Right lobe of liver (tissue), 4 donors: ENCODE measurements around the gene WWC1.

ENCODE experiments used
- POLR2A ChIP-seq: fragments of 450-650 bp; IDR thresholded peaks from one replicate; pipeline ENCODE4 v1.6.1; 2017; ENCODE audit warnings: antibody characterized with exemption, mild to moderate bottlenecking
- TF ChIP-seq, protein P1 (sequence below), 4 donors: fragments of 200-600 bp in 3 of 4; fragments of 450-650 bp in 1 of 4; IDR thresholded peaks; one replicate each; pipeline versions ENCODE4 v1.5.1 to v1.8.0; 2016 to 2022; ENCODE audit warnings: antibody characterized with exemption in 4 of 4, mild to moderate bottlenecking in 2 of 4
- donor health status: DM: no; HTN: no; CAD: no.
- donor health status: DM: no; HTN: no; CAD: no.
- donor health status: DM: no; HTN: yes; CAD: no.

DNA sequence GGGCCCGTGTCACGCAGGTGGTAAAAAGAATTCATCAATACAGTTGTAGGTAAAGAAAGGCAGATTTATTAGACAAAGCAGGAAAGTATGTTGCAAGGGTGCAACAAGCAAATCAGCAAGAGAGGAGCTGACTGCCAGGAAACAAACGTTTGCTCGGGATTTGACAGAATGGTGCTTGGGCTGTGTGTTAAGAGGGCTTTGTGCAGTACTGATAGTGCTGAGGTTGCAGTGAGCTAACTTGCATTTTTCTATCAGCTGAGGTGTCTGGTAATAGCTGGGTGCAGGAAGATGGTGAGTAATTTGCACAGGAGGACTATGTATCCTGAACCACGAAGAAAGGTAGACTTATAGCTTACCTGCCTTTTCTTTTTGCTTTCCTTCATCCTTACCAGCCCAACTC lies 190.9 kb downstream of the WWC1 start:
- TF ChIP-seq POLR2A = no peak
- TF ChIP-seq, protein P1, sequence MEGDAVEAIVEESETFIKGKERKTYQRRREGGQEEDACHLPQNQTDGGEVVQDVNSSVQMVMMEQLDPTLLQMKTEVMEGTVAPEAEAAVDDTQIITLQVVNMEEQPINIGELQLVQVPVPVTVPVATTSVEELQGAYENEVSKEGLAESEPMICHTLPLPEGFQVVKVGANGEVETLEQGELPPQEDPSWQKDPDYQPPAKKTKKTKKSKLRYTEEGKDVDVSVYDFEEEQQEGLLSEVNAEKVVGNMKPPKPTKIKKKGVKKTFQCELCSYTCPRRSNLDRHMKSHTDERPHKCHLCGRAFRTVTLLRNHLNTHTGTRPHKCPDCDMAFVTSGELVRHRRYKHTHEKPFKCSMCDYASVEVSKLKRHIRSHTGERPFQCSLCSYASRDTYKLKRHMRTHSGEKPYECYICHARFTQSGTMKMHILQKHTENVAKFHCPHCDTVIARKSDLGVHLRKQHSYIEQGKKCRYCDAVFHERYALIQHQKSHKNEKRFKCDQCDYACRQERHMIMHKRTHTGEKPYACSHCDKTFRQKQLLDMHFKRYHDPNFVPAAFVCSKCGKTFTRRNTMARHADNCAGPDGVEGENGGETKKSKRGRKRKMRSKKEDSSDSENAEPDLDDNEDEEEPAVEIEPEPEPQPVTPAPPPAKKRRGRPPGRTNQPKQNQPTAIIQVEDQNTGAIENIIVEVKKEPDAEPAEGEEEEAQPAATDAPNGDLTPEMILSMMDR (IDR thresholded peaks at IDR 0.05) = no peak
